Hepatocyte (in vitro differentiated cells): ENCODE measurements around the gene SIGLEC7.

Experiments used
- EZH2 ChIP-seq: fragments of 200-600 bp; sonication (generic); IDR thresholded peaks from 2 replicates; pipeline ENCODE4 v1.6.1; 2016; ENCODE audit warnings: antibody characterized with exemption, mild to moderate bottlenecking, borderline replicate concordance
- TF ChIP-seq, protein P1 (sequence below): fragments of 200-600 bp; sonication (generic); IDR thresholded peaks from 2 replicates; pipeline ENCODE4 v1.5.1; 2016; ENCODE audit warnings: antibody characterized with exemption, mild to moderate bottlenecking; ENCODE audit not compliant: poor library complexity

DNA sequence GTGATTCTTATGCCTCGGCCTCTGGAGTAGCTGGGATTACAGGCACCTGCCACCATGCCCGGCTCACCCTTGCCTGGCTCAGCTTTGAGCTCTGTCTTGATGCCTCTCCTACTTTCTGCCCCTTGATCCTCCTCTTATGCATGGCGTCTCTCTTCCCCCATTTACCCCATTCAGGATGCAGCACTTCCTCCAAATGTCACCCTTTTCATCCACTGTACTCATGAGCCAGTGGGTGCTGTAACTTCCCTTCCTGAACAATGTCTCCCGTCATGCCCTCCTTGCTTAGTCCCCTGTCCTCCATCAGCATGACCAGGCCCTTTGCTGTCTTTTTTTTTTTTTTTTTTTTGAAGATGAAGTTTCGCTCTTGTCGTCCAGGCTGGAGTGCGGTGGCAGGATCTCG, 20.8 kb upstream of the SIGLEC7 start:
- TF ChIP-seq, protein P1, sequence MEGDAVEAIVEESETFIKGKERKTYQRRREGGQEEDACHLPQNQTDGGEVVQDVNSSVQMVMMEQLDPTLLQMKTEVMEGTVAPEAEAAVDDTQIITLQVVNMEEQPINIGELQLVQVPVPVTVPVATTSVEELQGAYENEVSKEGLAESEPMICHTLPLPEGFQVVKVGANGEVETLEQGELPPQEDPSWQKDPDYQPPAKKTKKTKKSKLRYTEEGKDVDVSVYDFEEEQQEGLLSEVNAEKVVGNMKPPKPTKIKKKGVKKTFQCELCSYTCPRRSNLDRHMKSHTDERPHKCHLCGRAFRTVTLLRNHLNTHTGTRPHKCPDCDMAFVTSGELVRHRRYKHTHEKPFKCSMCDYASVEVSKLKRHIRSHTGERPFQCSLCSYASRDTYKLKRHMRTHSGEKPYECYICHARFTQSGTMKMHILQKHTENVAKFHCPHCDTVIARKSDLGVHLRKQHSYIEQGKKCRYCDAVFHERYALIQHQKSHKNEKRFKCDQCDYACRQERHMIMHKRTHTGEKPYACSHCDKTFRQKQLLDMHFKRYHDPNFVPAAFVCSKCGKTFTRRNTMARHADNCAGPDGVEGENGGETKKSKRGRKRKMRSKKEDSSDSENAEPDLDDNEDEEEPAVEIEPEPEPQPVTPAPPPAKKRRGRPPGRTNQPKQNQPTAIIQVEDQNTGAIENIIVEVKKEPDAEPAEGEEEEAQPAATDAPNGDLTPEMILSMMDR = no peak
- no peak for TF ChIP-seq EZH2
